ENCODE measurements around the gene FOXRED2. TPM values are rescaled to one million over a fixed set of nuclear protein-coding genes. Genes with fewer than 3 reads are reported as not detected.
A peak's percentile ranks its signal among the peaks of the same experiment; 100 is the strongest.
"Not testable (repeated sequence)": the region's sequence is repeated elsewhere in the genome, so short reads cannot be mapped to it uniquely, and the experiment has no call there.

FOXRED2 gene
- total RNA-seq, 2 experiments from 2014 or later, result 19.0 to 20.3 TPM

DNA sequence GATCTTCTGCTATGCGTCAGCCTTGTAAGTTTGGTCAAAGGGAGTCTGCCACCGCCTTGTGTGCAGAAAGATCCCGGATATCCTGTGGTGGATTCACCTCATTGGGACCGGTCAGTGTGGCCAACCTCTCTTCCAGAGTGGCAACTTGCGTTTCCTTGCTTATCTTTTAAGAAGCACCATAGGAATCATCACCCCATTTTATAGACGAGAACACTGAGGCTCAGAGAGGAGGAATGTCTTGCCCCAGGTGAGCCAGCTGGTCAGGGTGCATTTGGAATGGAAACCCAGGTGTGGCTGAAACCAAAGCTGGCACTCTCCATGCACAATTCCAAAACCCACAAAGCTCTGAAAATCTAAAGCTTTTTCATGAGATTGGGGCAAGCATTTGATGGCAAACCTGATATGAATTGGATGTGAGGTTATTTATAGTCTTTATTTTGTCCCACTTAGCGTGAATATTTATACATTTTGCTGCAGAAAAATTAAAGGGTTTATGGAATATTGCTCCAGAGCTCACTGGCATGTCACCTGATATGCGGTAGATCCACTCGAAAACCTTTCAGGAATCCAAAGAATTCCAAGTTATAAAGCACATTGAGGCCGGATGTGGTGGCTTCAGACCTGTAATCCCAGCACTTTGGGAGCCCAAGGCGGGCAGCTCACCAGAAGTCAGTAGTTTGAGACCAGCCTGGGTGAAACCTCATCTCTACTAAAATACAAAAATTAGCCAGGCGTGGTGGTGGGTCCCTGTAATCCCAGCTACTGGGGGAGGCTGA lies 34.2 kb upstream of the FOXRED2 start:
- no peaks in the 10 kb centered on the region for H3K27me3 Mint-ChIP-seq (ENCODE audit: low read depth)
- peaks cover 27% of the 10 kb centered on the region for H3K4me1 Mint-ChIP-seq (ENCODE audit: low read depth)
- DNase-seq (no peak), ATAC-seq (no peak)
- no peak overlapping the region for H3K4me3 Mint-ChIP-seq
- no peak overlapping the region for H3K27ac Mint-ChIP-seq
- ChIA-PET CTCF (no interaction called here), POLR2A (interaction anchor here (1.2 kb wide), 1 partner anchor 12 kb away, joined by 5 read pairs; the partner anchor contains the start of gene EIF3D)
- H3K36me3 Mint-ChIP-seq (ENCODE audit: low read depth), result no peaks in the 10 kb centered on the region
- no peaks in the 10 kb centered on the region for H3K9me3 Mint-ChIP-seq (ENCODE audit: insufficient read depth)

- Mint-ChIP-seq H3K27ac (no peak overlapping the region), H3K27me3 (ENCODE audit: low read depth) (no peaks in the 10 kb centered on the region), H3K9me3 (ENCODE audit: insufficient read depth) (no peaks in the 10 kb centered on the region), H3K4me1 (ENCODE audit: low read depth) (peaks cover 15% of the 10 kb centered on the region), H3K4me3 (no peak overlapping the region), H3K36me3 (ENCODE audit: low read depth) (no peaks in the 10 kb centered on the region)
- ChIA-PET POLR2A (interaction anchor here (0.9 kb wide), 1 partner anchor 9 kb away, joined by 3 read pairs; the partner anchor contains the start of gene EIF3D), CTCF (no interaction called here)
- DNase-seq, result no peak
- ATAC-seq, result no peak
Measured at GRCh38 chr22:36538529-36538928, 31.7 kb upstream of the FOXRED2 start.

DNA sequence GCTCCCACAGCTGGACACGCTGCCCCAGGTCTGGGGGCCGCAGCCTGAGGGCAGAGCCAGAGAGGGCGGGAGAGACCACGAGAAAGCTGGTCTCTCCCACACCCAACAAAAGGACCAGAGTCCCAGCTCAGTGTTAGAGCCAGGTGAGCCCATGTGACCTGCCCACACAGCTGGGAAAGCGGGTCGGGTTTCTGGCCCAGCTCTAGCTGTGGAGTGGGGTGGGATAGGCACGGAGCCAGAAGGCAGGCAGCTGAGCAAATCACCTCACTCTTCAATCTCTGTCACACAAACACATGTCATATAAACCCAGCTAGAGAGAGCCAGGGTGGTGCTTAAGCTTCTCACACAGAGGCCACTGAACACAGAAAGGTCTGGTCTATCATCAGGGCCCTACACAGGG lies 29.9 kb upstream of the FOXRED2 start:
- Mint-ChIP-seq H3K27ac (no peak overlapping the region), H3K36me3 (ENCODE audit: low read depth) (no peaks in the 10 kb centered on the region), H3K4me1 (ENCODE audit: low read depth) (peaks cover 8% of the 10 kb centered on the region), H3K4me3 (no peak overlapping the region), H3K9me3 (ENCODE audit: insufficient read depth) (no peaks in the 10 kb centered on the region), H3K27me3 (ENCODE audit: low read depth) (no peaks in the 10 kb centered on the region)
- ATAC-seq (no peak), DNase-seq (no peak)
- CTCF ChIA-PET, result interaction anchor here (1.2 kb wide), 1 partner anchor 319 kb away, joined by 4 read pairs; no protein-coding TSS in a partner anchor
- POLR2A ChIA-PET, result no interaction called here

GRCh38 chr22:36533320-36533719 lies 26.5 kb upstream of the FOXRED2 start:
- H3K4me1 Mint-ChIP-seq (ENCODE audit: low read depth); H3K36me3 Mint-ChIP-seq (ENCODE audit: low read depth); H3K27ac Mint-ChIP-seq; CTCF ChIA-PET; ATAC-seq; H3K27me3 Mint-ChIP-seq (ENCODE audit: low read depth); POLR2A ChIA-PET; H3K4me3 Mint-ChIP-seq; H3K9me3 Mint-ChIP-seq (ENCODE audit: insufficient read depth); DNase-seq: not testable (repeated sequence)

DNA sequence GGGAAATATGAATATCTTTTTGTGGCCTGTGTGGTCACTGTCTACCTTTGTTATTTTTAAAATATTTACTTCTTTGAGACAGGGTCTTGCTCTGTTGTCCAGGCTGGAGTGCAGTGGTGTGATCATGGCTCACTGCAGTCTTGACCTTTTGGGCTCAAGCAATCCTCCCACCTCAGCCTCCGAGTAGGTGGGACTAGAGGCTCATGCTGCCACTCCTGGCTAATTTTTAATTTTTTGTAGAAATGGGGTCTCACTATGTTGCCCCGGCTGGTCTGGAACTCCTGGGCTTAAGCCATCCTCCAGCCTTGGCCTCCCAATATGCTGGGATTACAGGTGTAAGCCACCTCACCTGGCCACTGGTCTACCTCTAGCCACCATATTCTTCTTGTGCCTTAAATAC lies 25.6 kb upstream of the FOXRED2 start:
- DNase-seq, result no peak
- CTCF ChIA-PET, result no interaction called here
- no peak overlapping the region for H3K27ac Mint-ChIP-seq
- H3K27me3 Mint-ChIP-seq (ENCODE audit: low read depth), result no peaks in the 10 kb centered on the region
- H3K4me3 Mint-ChIP-seq, result no peak overlapping the region
- peaks cover 1% of the 10 kb centered on the region for H3K36me3 Mint-ChIP-seq (ENCODE audit: low read depth)
- ATAC-seq, result no peak
- no peaks in the 10 kb centered on the region for H3K9me3 Mint-ChIP-seq (ENCODE audit: insufficient read depth)
- H3K4me1 Mint-ChIP-seq (ENCODE audit: low read depth), result peaks cover 11% of the 10 kb centered on the region
- POLR2A ChIA-PET, result interaction anchor here (0.6 kb wide), 1 partner anchor 711 kb away, joined by 4 read pairs; the partner anchor contains the start of gene RAC2

DNA sequence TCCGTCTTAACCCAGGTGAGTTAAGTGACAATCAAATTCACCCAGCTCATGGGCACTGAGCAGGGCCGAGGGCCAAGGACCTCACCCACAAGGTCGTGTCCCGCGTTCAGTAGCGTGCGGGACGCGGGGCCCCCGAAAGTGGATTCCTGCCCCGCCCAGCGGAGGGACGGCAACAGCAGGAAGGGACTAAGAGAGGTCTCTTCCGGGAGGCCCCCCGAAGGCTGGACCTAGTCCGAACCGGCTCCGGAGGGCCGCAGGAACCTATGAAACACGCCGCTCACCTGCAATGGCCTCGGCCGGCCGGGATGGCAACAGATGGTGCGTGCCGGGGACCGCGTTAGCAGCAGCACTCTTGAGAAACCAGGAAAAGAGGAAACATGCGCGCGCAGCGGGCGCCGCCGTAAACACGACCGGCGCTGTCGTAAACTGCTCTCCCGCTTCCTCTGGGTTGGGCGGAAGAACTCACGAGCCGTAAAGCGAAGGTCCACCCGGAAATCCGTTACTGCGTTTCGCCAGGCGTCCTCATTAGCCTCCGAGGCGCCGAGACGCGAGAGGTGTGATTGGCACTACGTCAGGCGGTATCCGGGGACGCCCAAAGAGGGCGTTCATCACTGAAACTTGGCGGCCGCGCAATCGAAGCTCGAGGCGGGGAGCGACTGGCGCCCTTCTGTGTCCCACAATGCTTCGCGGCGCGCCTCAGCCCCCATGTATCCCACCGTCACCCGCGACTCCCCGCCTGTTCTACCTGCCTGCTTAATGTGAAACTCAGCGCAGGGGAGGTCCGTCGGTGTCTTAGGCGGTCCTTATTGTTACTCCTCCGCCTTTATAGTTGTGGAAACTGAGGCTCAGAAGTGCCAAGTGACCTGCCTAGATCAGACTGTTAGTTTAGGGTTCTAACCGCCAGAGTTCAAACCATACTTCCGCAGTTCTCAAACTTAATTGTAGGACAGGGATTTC lies 22.2 kb upstream of the FOXRED2 start, which contains the start of gene EIF3D:
Gene EIF3D, minus strand, starts transcription at position 372 of the 957 bp plus-strand sequence. CDS start 3,045 bp downstream, outside the sequence.
- no peaks in the 10 kb centered on the region for H3K27me3 Mint-ChIP-seq (ENCODE audit: low read depth)
- CTCF ChIA-PET, result interaction anchor here (0.9 to 3.0 kb wide), 6 partner anchors 13 to 327 kb away, joined by 3 to 13 read pairs (median 4); no protein-coding TSS in a partner anchor
- H3K9me3 Mint-ChIP-seq (ENCODE audit: insufficient read depth), result no peaks in the 10 kb centered on the region

DNA sequence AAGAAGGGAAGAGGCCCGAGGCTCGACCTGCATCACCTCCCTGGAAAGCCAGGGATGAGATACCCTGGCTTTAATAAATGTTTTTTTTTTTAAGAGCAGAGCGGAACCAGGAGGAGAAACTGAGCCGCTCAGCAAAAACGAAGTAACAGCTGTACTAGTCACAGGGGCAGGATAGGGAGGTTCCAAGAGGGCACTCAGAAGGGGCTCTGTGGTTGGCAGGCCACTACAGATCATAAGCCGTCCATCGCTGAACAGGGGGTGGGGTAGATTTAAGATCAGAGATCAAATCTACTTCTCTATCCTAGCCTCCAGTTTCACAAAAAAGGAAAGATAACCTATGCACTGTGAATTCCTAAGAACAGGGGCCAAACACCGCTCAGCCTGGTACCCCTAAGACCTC lies 21.5 kb upstream of the FOXRED2 start:
- peaks cover 36% of the 10 kb centered on the region for H3K36me3 Mint-ChIP-seq (ENCODE audit: low read depth)

More for the DNA sequence above, 22.2 kb upstream of the FOXRED2 start, which contains the start of gene EIF3D:
- POLR2A ChIA-PET, result interaction anchor here (0.6 to 2.4 kb wide), 17 partner anchors 9 to 636 kb away, joined by 3 to 13 read pairs (median 3); partner anchors contain the start of genes FOXRED2 and TXN2
- Mint-ChIP-seq H3K4me1 (ENCODE audit: low read depth) (peaks cover 28% of the 10 kb centered on the region), H3K36me3 (ENCODE audit: low read depth) (peaks cover 28% of the 10 kb centered on the region), H3K4me3 (peak within 1 kb of the TSS; percentile 91), H3K27ac (peak within 1 kb of the TSS; percentile 99)
- DNase-seq (peak; percentile 99), ATAC-seq (peak; percentile 97)

DNA sequence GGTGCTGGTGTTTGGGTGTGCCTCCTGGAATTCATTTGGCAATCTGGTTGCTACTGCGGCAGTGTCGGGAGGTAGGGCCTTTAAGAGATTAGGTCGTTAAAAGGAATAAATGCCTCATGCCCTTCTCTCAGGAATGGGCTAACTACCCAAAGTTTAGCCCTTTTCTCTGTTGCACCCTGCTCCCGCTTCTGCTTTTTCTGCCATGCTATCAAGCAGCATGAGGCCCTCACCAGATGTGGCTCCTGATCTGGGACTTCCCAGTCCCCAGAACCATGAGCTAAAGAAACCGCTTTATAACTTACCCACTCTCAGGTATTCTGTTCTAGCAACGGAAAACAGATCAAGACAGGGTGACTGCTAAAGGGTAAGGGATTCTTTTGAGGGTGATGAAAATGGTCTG lies 15.8 kb upstream of the FOXRED2 start:
- no peak overlapping the region for H3K27ac Mint-ChIP-seq
- H3K36me3 Mint-ChIP-seq (ENCODE audit: low read depth), result peaks cover 75% of the 10 kb centered on the region
- ATAC-seq (no peak), DNase-seq (no peak)
- no peak overlapping the region for H3K4me3 Mint-ChIP-seq
- ChIA-PET CTCF (interaction anchor here (1.2 kb wide), 2 partner anchors 12 to 222 kb away, joined by 3 to 4 read pairs; no protein-coding TSS in a partner anchor), POLR2A (interaction anchor here (0.6 kb wide), 1 partner anchor 215 kb away, joined by 4 read pairs; no protein-coding TSS in a partner anchor)
- no peaks in the 10 kb centered on the region for H3K27me3 Mint-ChIP-seq (ENCODE audit: low read depth)
- no peaks in the 10 kb centered on the region for H3K9me3 Mint-ChIP-seq (ENCODE audit: insufficient read depth)
- H3K4me1 Mint-ChIP-seq (ENCODE audit: low read depth), result peaks cover 19% of the 10 kb centered on the region

More for the DNA sequence above, 21.5 kb upstream of the FOXRED2 start:
- peak overlapping the region; percentile 91 for H3K4me3 Mint-ChIP-seq
- CTCF ChIA-PET, result interaction anchor here (0.9 to 3.0 kb wide), 5 partner anchors 17 to 328 kb away, joined by 3 to 13 read pairs (median 3); partner anchors contain the start of gene FOXRED2
- no peak for DNase-seq
- H3K27me3 Mint-ChIP-seq (ENCODE audit: low read depth), result no peaks in the 10 kb centered on the region
- no peaks in the 10 kb centered on the region for H3K9me3 Mint-ChIP-seq (ENCODE audit: insufficient read depth)
- peak overlapping the region; percentile 99 for H3K27ac Mint-ChIP-seq
- no peak for ATAC-seq
- POLR2A ChIA-PET, result interaction anchor here (0.6 to 2.4 kb wide), 5 partner anchors 18 to 557 kb away, joined by 3 to 13 read pairs (median 4); partner anchors contain the start of gene FOXRED2
- H3K4me1 Mint-ChIP-seq (ENCODE audit: low read depth), result peaks cover 28% of the 10 kb centered on the region

- Mint-ChIP-seq H3K9me3 (ENCODE audit: insufficient read depth) (no peaks in the 10 kb centered on the region), H3K27ac (no peak overlapping the region), H3K27me3 (ENCODE audit: low read depth) (no peaks in the 10 kb centered on the region), H3K36me3 (ENCODE audit: low read depth) (peaks cover 80% of the 10 kb centered on the region), H3K4me1 (ENCODE audit: low read depth) (peaks cover under 1% of the 10 kb centered on the region), H3K4me3 (no peak overlapping the region)
- no peak for DNase-seq
- no peak for ATAC-seq
- CTCF ChIA-PET, result interaction anchor here (1.6 kb wide), 1 partner anchor 10 kb away, joined by 8 read pairs; no protein-coding TSS in a partner anchor
- POLR2A ChIA-PET, result interaction anchor here (1.7 kb wide), 1 partner anchor 10 kb away, joined by 4 read pairs; no protein-coding TSS in a partner anchor
Measured at GRCh38 chr22:36520423-36520822, 13.6 kb upstream of the FOXRED2 start.

GRCh38 chr22:36519906-36520305 lies 13.1 kb upstream of the FOXRED2 start:
- CTCF ChIA-PET; H3K27ac Mint-ChIP-seq; ATAC-seq; H3K27me3 Mint-ChIP-seq (ENCODE audit: low read depth); H3K4me3 Mint-ChIP-seq; H3K9me3 Mint-ChIP-seq (ENCODE audit: insufficient read depth); DNase-seq; H3K4me1 Mint-ChIP-seq (ENCODE audit: low read depth): not testable (repeated sequence)
- H3K36me3 Mint-ChIP-seq (ENCODE audit: low read depth), result peaks cover 80% of the 10 kb centered on the region
- POLR2A ChIA-PET, result interaction anchor here (0.6 to 1.7 kb wide), 2 partner anchors 9 to 288 kb away, joined by 4 read pairs; no protein-coding TSS in a partner anchor

DNA sequence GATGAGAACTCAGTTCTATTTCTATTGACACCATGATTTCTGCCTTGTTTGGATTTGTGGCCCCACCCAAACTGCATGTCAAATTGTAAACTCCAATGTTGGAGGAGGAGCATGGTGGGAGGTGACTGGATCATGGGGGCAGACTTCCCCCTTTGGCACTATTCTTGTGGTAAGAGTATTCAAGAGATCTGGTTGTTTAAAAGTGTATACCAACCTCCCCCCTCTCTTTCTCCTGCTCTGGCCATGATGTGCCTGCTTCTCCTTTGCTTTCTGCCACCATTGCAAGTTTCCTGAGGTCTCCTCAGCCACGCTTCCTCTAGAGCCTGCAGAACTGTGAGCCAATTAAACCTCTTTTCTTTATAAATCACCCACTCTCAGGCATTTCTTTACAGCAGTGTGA lies 7.9 kb upstream of the FOXRED2 start:
- Mint-ChIP-seq H3K27ac (no peak overlapping the region), H3K9me3 (ENCODE audit: insufficient read depth) (no peaks in the 10 kb centered on the region), H3K4me3 (no peak overlapping the region), H3K27me3 (ENCODE audit: low read depth) (no peaks in the 10 kb centered on the region), H3K36me3 (ENCODE audit: low read depth) (peaks cover 79% of the 10 kb centered on the region), H3K4me1 (ENCODE audit: low read depth) (no peaks in the 10 kb centered on the region)
- ChIA-PET CTCF (no interaction called here), POLR2A (no interaction called here)
- DNase-seq, result no peak
- ATAC-seq, result no peak
